ENCODE data around the gene BARX1.
"Not testable (repeated sequence)": the region's sequence is repeated elsewhere in the genome, so short reads cannot be mapped to it uniquely, and the experiment has no call there.

The BARX1 gene

GRCh38 chr9:93950619-93951601 lies 4.2 kb downstream of the BARX1 start:
- DNase-seq: no peak

GRCh38 chr9:93949694-93950449 lies 5.3 kb downstream of the BARX1 start:
- DNase-seq: no peak

GRCh38 chr9:93949073-93949693 lies 6.0 kb downstream of the BARX1 start:
- DNase-seq: no peak

GRCh38 chr9:93948441-93949072 lies 6.6 kb downstream of the BARX1 start:
- DNase-seq: no peak

GRCh38 chr9:93947409-93948070 lies 7.6 kb downstream of the BARX1 start:
- DNase-seq: no peak

GRCh38 chr9:93946338-93946712 lies 8.8 kb downstream of the BARX1 start:
- DNase-seq: no peak

GRCh38 chr9:93945400-93946337 lies 9.5 kb downstream of the BARX1 start:
- DNase-seq: no peak

- DNase-seq: no peak
Measured at GRCh38 chr9:93944011-93944410, 11.1 kb downstream of the BARX1 start.

- no peak for DNase-seq
Measured at GRCh38 chr9:93942161-93942560, 13.0 kb downstream of the BARX1 start.

GRCh38 chr9:93941493-93941892 lies 13.7 kb downstream of the BARX1 start:
- DNase-seq: no peak

- DNase-seq: no peak
Measured at GRCh38 chr9:93940951-93941350, 14.2 kb downstream of the BARX1 start.

GRCh38 chr9:93939589-93939988 lies 15.6 kb downstream of the BARX1 start:
- DNase-seq: not testable (repeated sequence)

GRCh38 chr9:93937193-93937592 lies 18.0 kb downstream of the BARX1 start:
- no peak for DNase-seq

- no peak for DNase-seq
Measured at GRCh38 chr9:93931905-93932304, 23.2 kb downstream of the BARX1 start.

- no peak for DNase-seq
Measured at GRCh38 chr9:93930070-93930469, 25.1 kb downstream of the BARX1 start.

- no peak for DNase-seq
Measured at GRCh38 chr9:93929231-93929630, 25.9 kb downstream of the BARX1 start.

GRCh38 chr9:93922535-93922934 lies 32.6 kb downstream of the BARX1 start:
- no peak for DNase-seq

GRCh38 chr9:93920131-93920800 lies 34.9 kb downstream of the BARX1 start:
- DNase-seq: no peak

- no peak for DNase-seq
Measured at GRCh38 chr9:93918061-93918460, 37.1 kb downstream of the BARX1 start.

- no peak for DNase-seq
Measured at GRCh38 chr9:93917121-93917853, 37.9 kb downstream of the BARX1 start.

Measured in activated CD4-positive, alpha-beta T cell treated with anti-CD3 and anti-CD28 coated beads, Interleukin-2, amount 50 U/mL, for 16 hours (primary cell).